Caco-2 (cell line): Measurements from ENCODE around the gene SNRPD2. TPM values are rescaled to one million over a fixed set of nuclear protein-coding genes. Genes with fewer than 3 reads are reported as not detected.
"Not testable (repeated sequence)": the region's sequence is repeated elsewhere in the genome, so short reads cannot be mapped to it uniquely, and the experiment has no call there.

ENCODE experiments used
- BruUV-seq: library from RNA; stranded (reverse); fragments of 400-500 nt; replicated peaks from 2 replicates; lab custom pipeline; 2021; lab: Mats Ljungman, UMichigan
- CTCF ChIA-PET: fragments of 300-600 bp; sonication (Branson Sonifier 250); formaldehyde crosslinking; loops from one replicate; lab custom pipeline; 2022; ENCODE audit warnings: antibody characterized with exemption; lab: Charles Lee
- POLR2A ChIA-PET: fragments of 300-600 bp; sonication (Branson Sonifier 250); formaldehyde crosslinking; loops from one replicate; lab custom pipeline; 2022; ENCODE audit warnings: antibody characterized with exemption; lab: Charles Lee
- DNase-seq, 2 experiments: peaks; one replicate each; pipeline versions ENCODE4 v3.0.0 to v3.0.0-alpha.2; 2020 to 2022
- H3K27me3 ChIP-seq: replicated peaks from 2 replicates; pipeline ENCODE4 v1.6.0; 2011; ENCODE audit warnings: low read length; ENCODE audit not compliant: control insufficient read depth, insufficient read depth
- H3K36me3 ChIP-seq: 2 replicates; pipeline ENCODE4 v1.5.1; 2011; ENCODE audit warnings: low read length; ENCODE audit not compliant: control insufficient read depth, insufficient read depth
- H3K4me1 ChIP-seq: fragments of 250-450 bp; sonication (Bioruptor Pico); 2 replicates; pipeline ENCODE4 v1.5.1; 2020; ENCODE audit warnings: mild to moderate bottlenecking
- H3K4me3 ChIP-seq: 2 replicates; pipeline ENCODE4 v1.5.1; 2011; ENCODE audit warnings: low read depth, mild to moderate bottlenecking, control low read depth, low read length
- H3K9me3 ChIP-seq: fragments of 250-450 bp; sonication (Bioruptor Pico); 2 replicates; pipeline ENCODE4 v1.5.1; 2020; ENCODE audit warnings: mild to moderate bottlenecking, moderate library complexity
- H3K27ac Mint-ChIP-seq: one replicate; pipeline ENCODE4 v1.8.0; 2022; ENCODE audit warnings: mixed read lengths; ENCODE audit not compliant: unreplicated experiment
- H3K27me3 Mint-ChIP-seq: one replicate; pipeline ENCODE4 v1.8.0; 2022; ENCODE audit warnings: mixed read lengths; ENCODE audit not compliant: insufficient read depth, unreplicated experiment
- H3K36me3 Mint-ChIP-seq: one replicate; pipeline ENCODE4 v1.8.0; 2022; ENCODE audit warnings: mild to moderate bottlenecking, mixed read lengths; ENCODE audit not compliant: insufficient read depth, unreplicated experiment
- H3K4me1 Mint-ChIP-seq: one replicate; pipeline ENCODE4 v1.8.0; 2022; ENCODE audit warnings: low read depth, mixed read lengths; ENCODE audit not compliant: unreplicated experiment
- H3K4me3 Mint-ChIP-seq: one replicate; pipeline ENCODE4 v1.8.0; 2022; ENCODE audit warnings: mild to moderate bottlenecking, moderate library complexity, mixed read lengths; ENCODE audit not compliant: unreplicated experiment
- H3K9me3 Mint-ChIP-seq: one replicate; pipeline ENCODE4 v1.8.0; 2022; ENCODE audit warnings: mixed read lengths; ENCODE audit not compliant: unreplicated experiment
- CTCF ChIP-seq, 2 experiments: fragments of 200-600 bp in 1 of 2; IDR thresholded peaks; 1 replicate in 1 of 2; 2 replicates in 1 of 2; pipeline versions ENCODE4 v1.5.1 to v1.8.0; 2011 to 2022; ENCODE audit warnings: antibody characterized with exemption in 1 of 2, control low read depth in 1 of 2, inconsistent platforms in 1 of 2, low read depth in 1 of 2, low read length in 1 of 2, mild to moderate bottlenecking in 1 of 2, moderate library complexity in 1 of 2; ENCODE audit not compliant: insufficient read depth in 1 of 2, severe bottlenecking in 1 of 2, unreplicated experiment in 1 of 2
- intact Hi-C: fragments of 100-400 bp; cut with micrococcal nuclease; formaldehyde crosslinking; loops from one replicate; pipeline ENCODE4 v1.10.0; 2022; ENCODE audit not compliant: unreplicated experiment
- total RNA-seq: library from RNA; stranded (reverse); gene quantifications from 2 replicates; pipeline ENCODE4 v1.2.3, GENCODE V29; 2022

SNRPD2 gene
- total RNA-seq, 1 experiment from 2014 or later = 579 TPM

DNA sequence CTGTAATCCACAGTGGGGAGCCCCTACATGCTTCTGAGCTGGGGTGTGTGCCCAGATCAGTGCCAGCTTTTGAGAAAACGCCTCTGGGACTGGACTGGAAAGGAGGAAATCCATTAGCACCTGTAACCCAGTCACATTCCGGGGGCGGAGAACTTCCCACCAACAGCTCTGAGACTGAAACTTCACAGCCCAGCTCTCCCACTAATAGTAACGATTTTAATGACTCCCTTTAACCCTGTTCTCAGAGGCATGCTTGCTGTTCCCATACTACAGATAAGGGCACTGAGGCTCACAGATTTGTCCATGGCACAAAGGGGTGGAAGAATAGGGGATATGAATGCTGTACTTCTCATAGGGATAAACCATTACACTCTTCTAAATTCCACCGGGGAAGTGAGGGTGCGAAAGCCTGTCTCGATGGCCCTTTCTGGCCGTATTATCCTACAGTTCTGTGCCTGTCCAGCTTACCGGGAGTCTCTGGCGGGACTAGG lies 38.1 kb upstream of the SNRPD2 start:
- H3K36me3 Mint-ChIP-seq = peaks cover 28% of the 10 kb centered on the region
- intact Hi-C loops = loop anchor here (1.0 to 2.0 kb wide), 3 partner anchors 13 to 133 kb away; partner anchors contain the start of genes SIX5 and SYMPK
- no peaks in the 10 kb centered on the region for H3K27me3 Mint-ChIP-seq
- Histone ChIP-seq H3K9me3 (no peaks in the 10 kb centered on the region), H3K36me3 (no peaks in the 10 kb centered on the region), H3K4me3 (peak overlapping the region; percentile 57), H3K27me3 (no peaks in the 10 kb centered on the region), H3K4me1 (no peaks in the 10 kb centered on the region; the same call in none of the 2 replicates)
- DNase-seq = peak in 1 of 2 experiments; percentile 29
- TF ChIP-seq CTCF (IDR thresholded peaks at IDR 0.05; ENCODE audit: insufficient read depth in 1 of 2, low read depth in 1 of 2, low read length in 1 of 2, severe bottlenecking in 1 of 2, unreplicated experiment in 1 of 2) = no peak
- H3K4me3 Mint-ChIP-seq = peak overlapping the region; percentile 86
- no peaks in the 10 kb centered on the region for H3K9me3 Mint-ChIP-seq
- TSS peak; percentile 61 for BruUV-seq
- peaks cover 8% of the 10 kb centered on the region for H3K4me1 Mint-ChIP-seq
- CTCF ChIA-PET = interaction anchor here (0.6 to 2.1 kb wide), 7 partner anchors 9 to 41 kb away, joined by 3 to 18 read pairs (median 9); partner anchors contain the start of genes QPCTL, SIX5 and SNRPD2
- POLR2A ChIA-PET = interaction anchor here (1.0 to 2.2 kb wide), 6 partner anchors 9 to 52 kb away, joined by 3 to 49 read pairs (median 8); partner anchors contain the start of gene SIX5
- peak overlapping the region; percentile 73 for H3K27ac Mint-ChIP-seq

DNA sequence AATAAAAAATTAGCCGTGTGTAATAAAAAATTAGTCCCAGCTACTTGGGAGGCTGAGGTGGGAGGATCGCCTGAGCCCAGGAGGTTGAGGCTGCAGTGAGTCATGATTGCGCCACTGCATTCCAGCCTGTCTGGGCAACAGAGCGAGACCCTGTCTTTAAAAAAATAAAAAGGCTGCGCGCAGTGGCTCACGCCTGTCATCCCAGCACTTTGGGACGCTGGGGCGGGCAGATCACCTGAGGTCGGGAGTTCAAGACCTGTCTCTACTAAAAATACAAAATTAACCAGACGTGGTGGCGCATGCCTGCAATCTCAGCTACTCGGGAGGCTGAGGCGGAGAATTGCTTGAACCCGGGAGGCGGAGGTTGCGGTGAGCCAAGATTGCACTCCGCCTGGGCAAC lies 36.9 kb upstream of the SNRPD2 start:
- intact Hi-C loops, H3K9me3 ChIP-seq, H3K4me1 Mint-ChIP-seq, BruUV-seq, CTCF ChIA-PET, H3K4me1 ChIP-seq, H3K36me3 ChIP-seq, H3K27me3 ChIP-seq, H3K4me3 ChIP-seq, DNase-seq, H3K27me3 Mint-ChIP-seq, H3K4me3 Mint-ChIP-seq, H3K9me3 Mint-ChIP-seq, POLR2A ChIA-PET: not testable (repeated sequence)
- Mint-ChIP-seq H3K27ac (peak overlapping the region; percentile 9), H3K36me3 (peaks cover 33% of the 10 kb centered on the region)

GRCh38 chr19:45720065-45720464 lies 28.3 kb upstream of the SNRPD2 start:
- ChIA-PET POLR2A (interaction anchor here (0.9 to 1.1 kb wide), 2 partner anchors 10 to 251 kb away, joined by 10 to 11 read pairs; partner anchors contain the start of gene FBXO46), CTCF (interaction anchor here (0.6 to 0.7 kb wide), 2 partner anchors 10 to 712 kb away, joined by 3 read pairs; no protein-coding TSS in a partner anchor)
- peaks cover 13% of the 10 kb centered on the region for H3K4me1 ChIP-seq
- Mint-ChIP-seq H3K4me1 (peaks cover 19% of the 10 kb centered on the region), H3K36me3 (peaks cover 69% of the 10 kb centered on the region)
- BruUV-seq, H3K9me3 ChIP-seq, H3K9me3 Mint-ChIP-seq, H3K27me3 Mint-ChIP-seq, H3K36me3 ChIP-seq, DNase-seq, H3K27ac Mint-ChIP-seq, H3K27me3 ChIP-seq, intact Hi-C loops, H3K4me3 Mint-ChIP-seq, H3K4me3 ChIP-seq: not testable (repeated sequence)
